Effector memory CD8-positive, alpha-beta T cell (primary cell): ENCODE data around the gene CRB3.
"Not testable (repeated sequence)": the region's sequence is repeated elsewhere in the genome, so short reads cannot be mapped to it uniquely, and the experiment has no call there.

Experiments used
- ATAC-seq: fragments of 150-1000 bp; cut with Tn5 transposase; replicated peaks from 2 replicates; pipeline ENCODE4 v1.10.0; 2021; ENCODE audit warnings: mild to moderate bottlenecking, moderate library complexity
- DNase-seq, 3 experiments: peaks; one replicate each; pipeline ENCODE4 v3.0.0; 2021
- H3K27ac Mint-ChIP-seq, 2 donors: one replicate each; pipeline ENCODE4 v1.8.0; 2022; ENCODE audit warnings: mild to moderate bottlenecking in 2 of 2, mixed read lengths in 2 of 2, moderate library complexity in 2 of 2
- H3K27me3 Mint-ChIP-seq, 2 donors: one replicate each; pipeline ENCODE4 v1.8.0; 2022; ENCODE audit warnings: mixed read lengths in 2 of 2
- H3K36me3 Mint-ChIP-seq: one replicate; pipeline ENCODE4 v1.8.0; 2022; ENCODE audit warnings: mild to moderate bottlenecking, moderate library complexity, mixed read lengths; ENCODE audit not compliant: insufficient read depth
- H3K4me1 Mint-ChIP-seq, 2 donors: one replicate each; pipeline ENCODE4 v1.8.0; 2022; ENCODE audit warnings: low read depth in 2 of 2, mixed read lengths in 2 of 2
- H3K4me3 Mint-ChIP-seq, 2 donors: one replicate each; pipeline ENCODE4 v1.8.0; 2022; ENCODE audit warnings: mild to moderate bottlenecking in 2 of 2, mixed read lengths in 2 of 2, moderate library complexity in 2 of 2
- H3K9me3 Mint-ChIP-seq, 2 donors: one replicate each; pipeline ENCODE4 v1.8.0; 2022; ENCODE audit warnings: mixed read lengths in 2 of 2

Gene CRB3

GRCh38 chr19:6425732-6426620 lies 38.1 kb upstream of the CRB3 start:
- Mint-ChIP-seq H3K9me3 (no peaks in the 10 kb centered on the region), H3K27ac (peak overlapping the region; percentile 57 to 81), H3K27me3 (no peaks in the 10 kb centered on the region), H3K4me1 (peaks cover 25 to 33% of the 10 kb centered on the region in 2 donors), H3K36me3 (peaks cover 19% of the 10 kb centered on the region), H3K4me3 (peak overlapping the region; percentile 55 to 70)
- no peak for DNase-seq
- no peak for ATAC-seq

- Mint-ChIP-seq H3K36me3 (peaks cover 16% of the 10 kb centered on the region), H3K4me1 (peaks cover 23 to 26% of the 10 kb centered on the region in 2 donors), H3K27ac (no peak overlapping the region), H3K4me3 (no peak overlapping the region), H3K27me3 (no peaks in the 10 kb centered on the region), H3K9me3 (no peaks in the 10 kb centered on the region)
- ATAC-seq (no peak), DNase-seq (no peak)
Observed at GRCh38 chr19:6427131-6427530, 36.9 kb upstream of the CRB3 start.

- ATAC-seq, H3K27ac Mint-ChIP-seq, H3K4me3 Mint-ChIP-seq, H3K9me3 Mint-ChIP-seq, DNase-seq, H3K4me1 Mint-ChIP-seq, H3K27me3 Mint-ChIP-seq, H3K36me3 Mint-ChIP-seq: not testable (repeated sequence)
Observed at GRCh38 chr19:6428692-6429418, 35.2 kb upstream of the CRB3 start.

- peaks cover 7 to 8% of the 10 kb centered on the region in 2 donors for H3K4me1 Mint-ChIP-seq
- no peak overlapping the region for H3K27ac Mint-ChIP-seq
Observed at GRCh38 chr19:6429419-6430221, 34.5 kb upstream of the CRB3 start.

GRCh38 chr19:6431891-6432290 lies 32.2 kb upstream of the CRB3 start:
- Mint-ChIP-seq H3K4me1 (peaks cover 0 to 1% of the 10 kb centered on the region in 2 donors), H3K4me3 (no peak overlapping the region), H3K27ac (no peak overlapping the region), H3K36me3 (no peaks in the 10 kb centered on the region), H3K27me3 (no peaks in the 10 kb centered on the region), H3K9me3 (no peaks in the 10 kb centered on the region)
- ATAC-seq, result no peak
- no peak for DNase-seq

More at GRCh38 chr19:6429419-6430221, 34.5 kb upstream of the CRB3 start:
- Mint-ChIP-seq H3K9me3 (no peaks in the 10 kb centered on the region), H3K4me3 (no peak overlapping the region), H3K36me3 (peaks cover 8% of the 10 kb centered on the region), H3K27me3 (no peaks in the 10 kb centered on the region)
- ATAC-seq (no peak), DNase-seq (no peak)

GRCh38 chr19:6433165-6433564 lies 30.9 kb upstream of the CRB3 start:
- H3K36me3 Mint-ChIP-seq, result no peaks in the 10 kb centered on the region
- no peak for ATAC-seq
- no peak overlapping the region for H3K4me3 Mint-ChIP-seq
- no peaks in the 10 kb centered on the region for H3K9me3 Mint-ChIP-seq
- no peaks in the 10 kb centered on the region for H3K27me3 Mint-ChIP-seq
- no peak for DNase-seq
- peaks cover 0 to 1% of the 10 kb centered on the region in 2 donors for H3K4me1 Mint-ChIP-seq
- no peak overlapping the region for H3K27ac Mint-ChIP-seq

GRCh38 chr19:6433663-6434062 lies 30.4 kb upstream of the CRB3 start, which contains the start of gene SLC25A41:
Gene SLC25A41, minus strand, starts transcription at chr19:6433763. Its CDS starts 70 bp downstream, at chr19:6433693.
- Mint-ChIP-seq H3K27me3 (no peaks in the 10 kb centered on the region), H3K4me3 (no peak within 1 kb of the TSS), H3K9me3 (no peaks in the 10 kb centered on the region), H3K36me3 (no peaks in the 10 kb centered on the region), H3K4me1 (peaks cover 0 to 1% of the 10 kb centered on the region in 2 donors), H3K27ac (no peak within 1 kb of the TSS)
- no peak for DNase-seq
- no peak for ATAC-seq

- Mint-ChIP-seq H3K4me3 (no peak overlapping the region), H3K9me3 (no peaks in the 10 kb centered on the region), H3K27ac (no peak overlapping the region), H3K4me1 (peaks cover 0 to 5% of the 10 kb centered on the region in 2 donors), H3K27me3 (no peaks in the 10 kb centered on the region), H3K36me3 (no peaks in the 10 kb centered on the region)
- ATAC-seq, result no peak
- DNase-seq, result no peak
Observed at GRCh38 chr19:6439743-6440142, 24.3 kb upstream of the CRB3 start.

GRCh38 chr19:6440905-6441304 lies 23.2 kb upstream of the CRB3 start:
- peaks cover 0 to 5% of the 10 kb centered on the region in 2 donors for H3K4me1 Mint-ChIP-seq
- peak overlapping the region in 1 of 2 donors; percentile 68 for H3K27ac Mint-ChIP-seq
- no peaks in the 10 kb centered on the region for H3K27me3 Mint-ChIP-seq
- no peaks in the 10 kb centered on the region for H3K9me3 Mint-ChIP-seq
- no peak for ATAC-seq
- no peak for DNase-seq
- H3K36me3 Mint-ChIP-seq, result no peaks in the 10 kb centered on the region
- H3K4me3 Mint-ChIP-seq, result no peak overlapping the region

- ATAC-seq, result no peak
- Mint-ChIP-seq H3K27me3 (no peaks in the 10 kb centered on the region), H3K9me3 (no peaks in the 10 kb centered on the region), H3K36me3 (no peaks in the 10 kb centered on the region), H3K4me3 (no peak overlapping the region), H3K27ac (no peak overlapping the region), H3K4me1 (peaks cover 0 to 5% of the 10 kb centered on the region in 2 donors)
- DNase-seq, result no peak
Observed at GRCh38 chr19:6442087-6442688, 21.9 kb upstream of the CRB3 start.

GRCh38 chr19:6443986-6444385 lies 20.1 kb upstream of the CRB3 start:
- no peaks in the 10 kb centered on the region for H3K9me3 Mint-ChIP-seq
- H3K27me3 Mint-ChIP-seq, result no peaks in the 10 kb centered on the region
- H3K4me3 Mint-ChIP-seq, result no peak overlapping the region
- H3K27ac Mint-ChIP-seq, result no peak overlapping the region
- no peak for ATAC-seq
- no peak for DNase-seq
- H3K4me1 Mint-ChIP-seq, result peaks cover 0 to 5% of the 10 kb centered on the region in 2 donors
- H3K36me3 Mint-ChIP-seq, result no peaks in the 10 kb centered on the region

- Mint-ChIP-seq H3K4me1 (peaks cover 0 to 2% of the 10 kb centered on the region in 2 donors), H3K27me3 (no peaks in the 10 kb centered on the region), H3K27ac (no peak overlapping the region), H3K4me3 (no peak overlapping the region), H3K36me3 (peaks cover 2% of the 10 kb centered on the region), H3K9me3 (no peaks in the 10 kb centered on the region)
- no peak for DNase-seq
- no peak for ATAC-seq
Observed at GRCh38 chr19:6446452-6446851, 17.6 kb upstream of the CRB3 start.

- H3K4me1 Mint-ChIP-seq, result no peaks in the 10 kb centered on the region
Observed at GRCh38 chr19:6448045-6448444, 16.0 kb upstream of the CRB3 start.

More at GRCh38 chr19:6448045-6448444, 16.0 kb upstream of the CRB3 start:
- peaks cover 2% of the 10 kb centered on the region for H3K36me3 Mint-ChIP-seq
- H3K9me3 Mint-ChIP-seq, result no peaks in the 10 kb centered on the region
- ATAC-seq (no peak), DNase-seq (no peak)
- H3K4me3 Mint-ChIP-seq, result no peak overlapping the region
- H3K27me3 Mint-ChIP-seq, result no peaks in the 10 kb centered on the region
- H3K27ac Mint-ChIP-seq, result no peak overlapping the region
